ENCODE results near the gene B9D1. TPM values are rescaled to one million over a fixed set of nuclear protein-coding genes. Genes with fewer than 3 reads are reported as not detected.

Gene B9D1
- total and polyA plus RNA-seq, 2 experiments from 2014 or later = 35.2 to 63.5 TPM

GRCh38 chr17:19399750-19400450 is 37.4 kb upstream of the B9D1 start:
- no peak for ATAC-seq
- Histone ChIP-seq H3K4me3 (no peak overlapping the region), H3K4me2 (no peak overlapping the region), H4K20me1 (replicated peaks; ENCODE audit: insufficient read depth) (no peaks in the 10 kb centered on the region), H3K79me2 (replicated peaks; ENCODE audit: insufficient read depth) (no peaks in the 10 kb centered on the region), H2AFZ (no peak overlapping the region), H3K27ac (ENCODE audit: low read depth) (no peak overlapping the region), H3K27me3 (ENCODE audit: insufficient read depth) (no peaks in the 10 kb centered on the region), H3K36me3 (ENCODE audit: insufficient read depth) (no peaks in the 10 kb centered on the region), H3F3A (replicated peaks; ENCODE audit: low read depth) (no peaks in the 10 kb centered on the region), H3K4me1 (ENCODE audit: insufficient read depth) (peaks cover 3% of the 10 kb centered on the region; the same call in 1 of the 2 replicates), H3K9me2 (ENCODE audit: insufficient read depth) (0 out of 2 replicates have a peak, but pooled peaks cover 8% of the 10 kb centered on the region)
- TF ChIP-seq STAT1 (IDR thresholded peaks at IDR 0.05; ENCODE audit: unreplicated experiment) = no peak
- TF ChIP-seq CTCF (conservative IDR thresholded peaks at IDR 0.05; ENCODE audit: low read depth in 2 of 2) = no peak
- no peak for TF ChIP-seq POLR2AphosphoS5 (IDR thresholded peaks at IDR 0.05; ENCODE audit: low read depth)
- no peak for TF ChIP-seq EZH2 (IDR thresholded peaks at IDR 0.05; ENCODE audit: low read depth, unreplicated experiment)
- no peak for TF ChIP-seq ETS1 (IDR thresholded peaks at IDR 0.05)
- no peak for TF ChIP-seq EZH2phosphoT487 (IDR thresholded peaks at IDR 0.05; ENCODE audit: unreplicated experiment)
- no peak overlapping the region for H3K4me3 Mint-ChIP-seq
- H3K27ac Mint-ChIP-seq = no peak overlapping the region
- DNase-seq (ENCODE audit: low spot score) = no peak
- peaks cover 7% of the 10 kb centered on the region for H3K27me3 Mint-ChIP-seq (ENCODE audit: insufficient read depth, low read depth, poor library complexity)
- H3K4me1 Mint-ChIP-seq = peaks cover 6% of the 10 kb centered on the region
- H3K9me3 Mint-ChIP-seq = no peaks in the 10 kb centered on the region
- no peaks in the 10 kb centered on the region for H3K36me3 Mint-ChIP-seq (ENCODE audit: low read depth)

- Mint-ChIP-seq H3K4me3 (no peak overlapping the region), H3K36me3 (ENCODE audit: low read depth) (no peaks in the 10 kb centered on the region), H3K27ac (no peak overlapping the region), H3K4me1 (peaks cover 6% of the 10 kb centered on the region), H3K27me3 (ENCODE audit: insufficient read depth, low read depth, poor library complexity) (peaks cover 7% of the 10 kb centered on the region), H3K9me3 (no peaks in the 10 kb centered on the region)
- no peak for DNase-seq (ENCODE audit: low spot score)
- Histone ChIP-seq H3K27me3 (ENCODE audit: insufficient read depth) (no peaks in the 10 kb centered on the region), H3K79me2 (replicated peaks; ENCODE audit: insufficient read depth) (no peaks in the 10 kb centered on the region), H3K4me2 (no peak overlapping the region), H2AFZ (peak overlapping the region; percentile 56; the same call in 1 of the 2 replicates), H3K4me1 (ENCODE audit: insufficient read depth) (peaks cover 3% of the 10 kb centered on the region; the same call in 1 of the 2 replicates), H3K27ac (ENCODE audit: low read depth) (no peak overlapping the region), H3K4me3 (no peak overlapping the region), H3F3A (replicated peaks; ENCODE audit: low read depth) (no peaks in the 10 kb centered on the region), H3K36me3 (ENCODE audit: insufficient read depth) (no peaks in the 10 kb centered on the region), H3K9me2 (ENCODE audit: insufficient read depth) (0 out of 2 replicates have a peak, but pooled peaks cover 1% of the 10 kb centered on the region), H4K20me1 (replicated peaks; ENCODE audit: insufficient read depth) (no peaks in the 10 kb centered on the region)
- no peak for ATAC-seq
- TF ChIP-seq REST (IDR thresholded peaks at IDR 0.05; ENCODE audit: unreplicated experiment) (no peak), STAT1 (IDR thresholded peaks at IDR 0.05; ENCODE audit: unreplicated experiment) (no peak), ZNF331 (CRISPR knock-in tag; IDR thresholded peaks at IDR 0.05; ENCODE audit: low read depth) (no peak), NANOG (IDR thresholded peaks at IDR 0.05; ENCODE audit: borderline replicate concordance) (no peak), JUNB (IDR thresholded peaks at IDR 0.05; ENCODE audit: unreplicated experiment) (no peak), EZH2 (IDR thresholded peaks at IDR 0.05; ENCODE audit: low read depth, unreplicated experiment) (no peak), POLR2AphosphoS5 (IDR thresholded peaks at IDR 0.05; ENCODE audit: low read depth) (no peak)
These were observed 36.0 kb upstream of the B9D1 start for GRCh38 chr17:19398301-19399181.
